DOHH2 (cell line): ENCODE data around the gene DOCK10.

Experiments used
- H3F3A ChIP-seq: fragments of 200-600 bp; sonication (generic), shearing (Covaris generic); 2 replicates; pipeline ENCODE4 v1.6.0; 2016; ENCODE audit warnings: antibody characterized with exemption, mild to moderate bottlenecking; ENCODE audit not compliant: control insufficient read depth, insufficient read depth
- H3K27ac ChIP-seq: fragments of 200-600 bp; sonication (generic); 2 replicates; pipeline ENCODE4 v1.5.1; 2014; ENCODE audit warnings: low read depth, mild to moderate bottlenecking, low read length, moderate library complexity
- H3K27me3 ChIP-seq: fragments of 200-600 bp; sonication (generic); 2 replicates; pipeline ENCODE4 v1.6.1; 2014; ENCODE audit warnings: mild to moderate bottlenecking, low read length, mixed read lengths; ENCODE audit not compliant: control insufficient read depth
- H3K36me3 ChIP-seq: fragments of 200-600 bp; sonication (generic); 2 replicates; pipeline ENCODE4 v1.6.1; 2014; ENCODE audit warnings: mild to moderate bottlenecking, low read length, moderate library complexity, mixed read lengths; ENCODE audit not compliant: control insufficient read depth
- H3K4me1 ChIP-seq: fragments of 200-600 bp; sonication (generic); 2 replicates; pipeline ENCODE4 v1.6.1; 2014; ENCODE audit warnings: mild to moderate bottlenecking, low read length, mixed read lengths; ENCODE audit not compliant: control insufficient read depth
- H3K4me2 ChIP-seq: fragments of 200-600 bp; sonication (generic); 2 replicates; pipeline ENCODE4 v1.6.0; 2014; ENCODE audit warnings: mild to moderate bottlenecking, low read length, moderate library complexity
- H3K4me3 ChIP-seq: fragments of 200-600 bp; sonication (generic); 2 replicates; pipeline ENCODE4 v1.5.1; 2014; ENCODE audit warnings: mild to moderate bottlenecking, low read length, mixed read lengths
- H3K79me2 ChIP-seq: fragments of 200-600 bp; sonication (generic); 2 replicates; pipeline ENCODE4 v1.6.1; 2014; ENCODE audit warnings: mild to moderate bottlenecking, low read length, mixed read lengths; ENCODE audit not compliant: control insufficient read depth
- H3K9me2 ChIP-seq: fragments of 200-600 bp; sonication (generic); replicated peaks from 2 replicates; pipeline ENCODE4 v1.6.1; 2014; ENCODE audit warnings: mild to moderate bottlenecking, low read length, mixed read lengths; ENCODE audit not compliant: control insufficient read depth
- H3K9me3 ChIP-seq: fragments of 200-600 bp; sonication (generic); 2 replicates; pipeline ENCODE4 v1.6.1; 2014; ENCODE audit warnings: antibody characterized with exemption, low read length, mixed read lengths; ENCODE audit not compliant: control insufficient read depth, insufficient read depth
- H4K20me1 ChIP-seq: fragments of 200-600 bp; sonication (generic); 2 replicates; pipeline ENCODE4 v1.6.0; 2014; ENCODE audit warnings: low read depth, mild to moderate bottlenecking, antibody characterized with exemption, low read length, moderate library complexity; ENCODE audit not compliant: control insufficient read depth, insufficient read depth
- CTCF ChIP-seq: fragments of 200-600 bp; sonication (generic); IDR thresholded peaks from one replicate; pipeline ENCODE4 v1.5.1; 2014; ENCODE audit warnings: antibody characterized with exemption, mild to moderate bottlenecking, low read depth, low read length; ENCODE audit not compliant: poor library complexity, severe bottlenecking
- EZH2phosphoT487 ChIP-seq: fragments of 200-600 bp; sonication (generic); IDR thresholded peaks from 2 replicates; pipeline ENCODE4 v1.6.1; 2017; ENCODE audit warnings: borderline replicate concordance, mild to moderate bottlenecking, antibody characterized with exemption, low read length, moderate library complexity, mixed read lengths

The DOCK10 gene

DNA sequence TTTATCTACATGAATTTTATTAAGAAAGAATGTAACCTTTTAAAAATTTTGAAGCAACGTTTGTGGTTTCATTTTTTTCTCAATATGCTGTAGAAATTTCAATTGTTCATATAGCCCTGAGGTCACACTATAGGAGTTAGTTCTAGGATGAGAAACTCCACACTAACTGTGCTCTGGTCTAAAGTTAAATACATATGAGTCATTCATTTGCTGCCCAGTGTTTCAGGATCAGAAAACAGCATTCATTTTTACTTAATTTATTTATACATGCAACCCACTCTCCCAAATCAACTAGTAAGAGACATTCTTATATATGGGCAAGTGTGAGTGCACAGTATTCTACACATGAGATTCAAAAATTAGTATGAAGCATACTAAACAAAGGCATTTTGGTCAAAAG lies 137.9 kb downstream of the DOCK10 start:
- no peaks in the 10 kb centered on the region for H3K9me3 ChIP-seq
- no peak overlapping the region for H3K4me2 ChIP-seq
- H3K36me3 ChIP-seq: no peaks in the 10 kb centered on the region
- H3K27ac ChIP-seq: no peak overlapping the region
- no peaks in the 10 kb centered on the region for H3K9me2 ChIP-seq
- no peaks in the 10 kb centered on the region for H3K4me1 ChIP-seq
- no peak overlapping the region for H3K4me3 ChIP-seq
- H3K79me2 ChIP-seq: no peaks in the 10 kb centered on the region
- no peaks in the 10 kb centered on the region for H3F3A ChIP-seq
- no peaks in the 10 kb centered on the region for H3K27me3 ChIP-seq
- TF ChIP-seq CTCF: no peak
- no peak for TF ChIP-seq EZH2phosphoT487
- H4K20me1 ChIP-seq: no peaks in the 10 kb centered on the region

- TF ChIP-seq CTCF: no peak
- TF ChIP-seq EZH2phosphoT487: no peak
- no peaks in the 10 kb centered on the region for H3K27me3 ChIP-seq
- no peak overlapping the region for H3K27ac ChIP-seq
- H3K36me3 ChIP-seq: no peaks in the 10 kb centered on the region
- H3K9me2 ChIP-seq: no peaks in the 10 kb centered on the region
- H3K4me3 ChIP-seq: no peak overlapping the region
- H3K79me2 ChIP-seq: no peaks in the 10 kb centered on the region
- H3K4me1 ChIP-seq: no peaks in the 10 kb centered on the region
- H4K20me1 ChIP-seq: no peaks in the 10 kb centered on the region
- no peak overlapping the region for H3K4me2 ChIP-seq
- no peaks in the 10 kb centered on the region for H3K9me3 ChIP-seq
- H3F3A ChIP-seq: no peaks in the 10 kb centered on the region
These were observed 138.6 kb downstream of the DOCK10 start for GRCh38 chr2:224903621-224904020.

DNA sequence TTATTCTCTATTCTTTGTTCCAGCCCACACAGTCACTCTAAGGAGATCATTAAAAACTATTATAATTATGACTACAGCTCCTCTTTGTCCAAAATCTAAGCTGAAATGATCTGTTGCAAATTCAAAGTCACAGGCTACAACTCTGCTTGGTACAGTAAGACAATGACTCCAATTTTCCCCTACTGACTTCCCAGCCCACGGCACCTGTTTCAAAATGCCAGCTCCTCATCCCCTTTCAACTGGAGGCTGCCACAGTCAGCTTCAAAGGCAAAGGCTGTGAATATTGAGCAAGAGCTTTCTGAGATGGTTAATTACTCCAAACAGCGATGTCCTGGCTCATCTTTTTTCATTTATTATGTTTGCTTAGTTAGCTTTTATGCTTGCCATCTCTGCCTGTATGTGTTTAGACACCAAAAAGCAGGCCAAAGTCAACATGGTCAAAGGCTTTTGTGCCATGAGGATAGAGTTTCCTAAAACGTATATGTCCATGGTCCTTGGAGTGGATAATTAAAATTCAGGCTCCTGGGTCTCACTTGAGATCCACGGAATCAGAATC lies 141.1 kb downstream of the DOCK10 start:
- no peak overlapping the region for H3K27ac ChIP-seq
- H3K27me3 ChIP-seq: no peaks in the 10 kb centered on the region
- H3K36me3 ChIP-seq: no peaks in the 10 kb centered on the region
- H3K4me1 ChIP-seq: no peaks in the 10 kb centered on the region
- no peak overlapping the region for H3K4me3 ChIP-seq
- H3K4me2 ChIP-seq: no peak overlapping the region
- TF ChIP-seq CTCF (no peak), EZH2phosphoT487 (no peak)
- H3K9me3 ChIP-seq: no peaks in the 10 kb centered on the region
- H3F3A ChIP-seq: no peaks in the 10 kb centered on the region
- no peaks in the 10 kb centered on the region for H4K20me1 ChIP-seq
- no peaks in the 10 kb centered on the region for H3K79me2 ChIP-seq
- H3K9me2 ChIP-seq: no peaks in the 10 kb centered on the region
